Activated naive CD8-positive, alpha-beta T cell treated with anti-CD3 and anti-CD28 coated beads for 36 hours (primary cell): Measurements from ENCODE around the gene CABCOCO1. TPM values are rescaled to one million over a fixed set of nuclear protein-coding genes. Genes with fewer than 3 reads are reported as not detected.

ENCODE experiments used
- DNase-seq: peaks from one replicate; pipeline ENCODE4 v3.0.0; 2021
- H3K27ac Mint-ChIP-seq: one replicate; pipeline ENCODE4 v1.8.0; 2022; ENCODE audit warnings: mild to moderate bottlenecking, moderate library complexity, mixed read lengths
- H3K27me3 Mint-ChIP-seq: one replicate; pipeline ENCODE4 v1.8.0; 2022; ENCODE audit warnings: mild to moderate bottlenecking, mixed read lengths
- H3K36me3 Mint-ChIP-seq: one replicate; pipeline ENCODE4 v1.8.0; 2021; ENCODE audit warnings: mild to moderate bottlenecking, mixed read lengths
- H3K4me1 Mint-ChIP-seq: one replicate; pipeline ENCODE4 v1.8.0; 2021; ENCODE audit warnings: mixed read lengths
- H3K4me3 Mint-ChIP-seq: one replicate; pipeline ENCODE4 v1.8.0; 2022; ENCODE audit warnings: mild to moderate bottlenecking, moderate library complexity, mixed read lengths
- H3K9me3 Mint-ChIP-seq: one replicate; pipeline ENCODE4 v1.8.0; 2022; ENCODE audit warnings: mixed read lengths
- total RNA-seq, 2 experiments: library from RNA; stranded (reverse); gene quantifications; one replicate each; pipeline ENCODE4 v1.2.3, GENCODE V29; 2021

CABCOCO1 gene
- total RNA-seq, 2 experiments from 2014 or later: not detected

GRCh38 chr10:61752111-61753011 is 89.6 kb downstream of the CABCOCO1 start:
- Mint-ChIP-seq H3K36me3 (no peaks in the 10 kb centered on the region), H3K27ac (peak overlapping the region; percentile 58), H3K4me1 (peaks cover 21% of the 10 kb centered on the region), H3K9me3 (no peaks in the 10 kb centered on the region), H3K27me3 (no peaks in the 10 kb centered on the region), H3K4me3 (no peak overlapping the region)
- DNase-seq: no peak

GRCh38 chr10:61753453-61753852 is 90.7 kb downstream of the CABCOCO1 start:
- H3K4me1 Mint-ChIP-seq: peaks cover 21% of the 10 kb centered on the region
- H3K4me3 Mint-ChIP-seq: no peak overlapping the region
- DNase-seq: no peak
- H3K36me3 Mint-ChIP-seq: no peaks in the 10 kb centered on the region
- H3K27ac Mint-ChIP-seq: no peak overlapping the region
- H3K9me3 Mint-ChIP-seq: no peaks in the 10 kb centered on the region
- H3K27me3 Mint-ChIP-seq: no peaks in the 10 kb centered on the region

- DNase-seq: no peak
- H3K9me3 Mint-ChIP-seq: peaks cover 2% of the 10 kb centered on the region
- H3K27me3 Mint-ChIP-seq: no peaks in the 10 kb centered on the region
- no peak overlapping the region for H3K4me3 Mint-ChIP-seq
- no peak overlapping the region for H3K27ac Mint-ChIP-seq
- no peaks in the 10 kb centered on the region for H3K36me3 Mint-ChIP-seq
- peaks cover 21% of the 10 kb centered on the region for H3K4me1 Mint-ChIP-seq
Observed at GRCh38 chr10:61754587-61755550, 92.1 kb downstream of the CABCOCO1 start.

GRCh38 chr10:61757001-61757400 is 94.3 kb downstream of the CABCOCO1 start:
- Mint-ChIP-seq H3K27me3 (no peaks in the 10 kb centered on the region), H3K27ac (no peak overlapping the region), H3K4me3 (no peak overlapping the region), H3K36me3 (no peaks in the 10 kb centered on the region), H3K9me3 (peaks cover 2% of the 10 kb centered on the region), H3K4me1 (peaks cover 13% of the 10 kb centered on the region)
- no peak for DNase-seq

- peaks cover 9% of the 10 kb centered on the region for H3K4me1 Mint-ChIP-seq
- H3K27me3 Mint-ChIP-seq: no peaks in the 10 kb centered on the region
- no peak overlapping the region for H3K4me3 Mint-ChIP-seq
- H3K9me3 Mint-ChIP-seq: peaks cover 2% of the 10 kb centered on the region
- no peak overlapping the region for H3K27ac Mint-ChIP-seq
- no peaks in the 10 kb centered on the region for H3K36me3 Mint-ChIP-seq
- no peak for DNase-seq
Observed at GRCh38 chr10:61757525-61758397, 95.0 kb downstream of the CABCOCO1 start.

- H3K27ac Mint-ChIP-seq: no peak overlapping the region
- no peak overlapping the region for H3K4me3 Mint-ChIP-seq
- peaks cover 2% of the 10 kb centered on the region for H3K9me3 Mint-ChIP-seq
- H3K27me3 Mint-ChIP-seq: no peaks in the 10 kb centered on the region
- H3K36me3 Mint-ChIP-seq: no peaks in the 10 kb centered on the region
- no peak for DNase-seq
- peaks cover 8% of the 10 kb centered on the region for H3K4me1 Mint-ChIP-seq
Observed at GRCh38 chr10:61758433-61758832, 95.7 kb downstream of the CABCOCO1 start.

- DNase-seq: no peak
- peaks cover 6% of the 10 kb centered on the region for H3K4me1 Mint-ChIP-seq
- no peak overlapping the region for H3K4me3 Mint-ChIP-seq
- H3K27ac Mint-ChIP-seq: no peak overlapping the region
- H3K36me3 Mint-ChIP-seq: no peaks in the 10 kb centered on the region
- peaks cover 2% of the 10 kb centered on the region for H3K9me3 Mint-ChIP-seq
- H3K27me3 Mint-ChIP-seq: no peaks in the 10 kb centered on the region
Observed at GRCh38 chr10:61759751-61760150, 97.0 kb downstream of the CABCOCO1 start.

- H3K4me3 Mint-ChIP-seq: no peak overlapping the region
- H3K27me3 Mint-ChIP-seq: no peaks in the 10 kb centered on the region
- H3K36me3 Mint-ChIP-seq: peaks cover 3% of the 10 kb centered on the region
- H3K4me1 Mint-ChIP-seq: peaks cover 14% of the 10 kb centered on the region
- no peak overlapping the region for H3K27ac Mint-ChIP-seq
- no peak for DNase-seq
- peaks cover 2% of the 10 kb centered on the region for H3K9me3 Mint-ChIP-seq
Observed at GRCh38 chr10:61760943-61761824, 98.5 kb downstream of the CABCOCO1 start.

GRCh38 chr10:61761825-61762217 is 99.1 kb downstream of the CABCOCO1 start:
- Mint-ChIP-seq H3K9me3 (peaks cover 2% of the 10 kb centered on the region), H3K27me3 (no peaks in the 10 kb centered on the region), H3K36me3 (peaks cover 3% of the 10 kb centered on the region), H3K27ac (no peak overlapping the region), H3K4me3 (no peak overlapping the region), H3K4me1 (peaks cover 14% of the 10 kb centered on the region)
- DNase-seq: no peak

GRCh38 chr10:61763778-61764177 is 101.0 kb downstream of the CABCOCO1 start:
- Mint-ChIP-seq H3K36me3 (peaks cover 3% of the 10 kb centered on the region), H3K27me3 (no peaks in the 10 kb centered on the region), H3K4me3 (no peak overlapping the region), H3K9me3 (peaks cover 2% of the 10 kb centered on the region), H3K4me1 (peaks cover 14% of the 10 kb centered on the region), H3K27ac (no peak overlapping the region)
- no peak for DNase-seq

GRCh38 chr10:61764486-61764885 is 101.8 kb downstream of the CABCOCO1 start:
- Mint-ChIP-seq H3K9me3 (peaks cover 2% of the 10 kb centered on the region), H3K27ac (no peak overlapping the region), H3K4me3 (no peak overlapping the region), H3K4me1 (peaks cover 14% of the 10 kb centered on the region), H3K27me3 (no peaks in the 10 kb centered on the region), H3K36me3 (peaks cover 3% of the 10 kb centered on the region)
- no peak for DNase-seq

GRCh38 chr10:61765176-61766087 is 102.7 kb downstream of the CABCOCO1 start:
- no peak overlapping the region for H3K4me3 Mint-ChIP-seq
- H3K36me3 Mint-ChIP-seq: peaks cover 3% of the 10 kb centered on the region
- no peaks in the 10 kb centered on the region for H3K9me3 Mint-ChIP-seq
- peak overlapping the region; percentile 7 for H3K27ac Mint-ChIP-seq
- no peaks in the 10 kb centered on the region for H3K27me3 Mint-ChIP-seq
- H3K4me1 Mint-ChIP-seq: peaks cover 14% of the 10 kb centered on the region
- no peak for DNase-seq

- Mint-ChIP-seq H3K36me3 (peaks cover 3% of the 10 kb centered on the region), H3K9me3 (no peaks in the 10 kb centered on the region), H3K4me1 (peaks cover 10% of the 10 kb centered on the region), H3K27ac (no peak overlapping the region), H3K4me3 (no peak overlapping the region), H3K27me3 (no peaks in the 10 kb centered on the region)
- no peak for DNase-seq
Observed at GRCh38 chr10:61766927-61767326, 104.2 kb downstream of the CABCOCO1 start.
